ENCODE data around the gene HMGXB3.
"Not testable (repeated sequence)": the region's sequence is repeated elsewhere in the genome, so short reads cannot be mapped to it uniquely, and the experiment has no call there.

Gene HMGXB3

DNA sequence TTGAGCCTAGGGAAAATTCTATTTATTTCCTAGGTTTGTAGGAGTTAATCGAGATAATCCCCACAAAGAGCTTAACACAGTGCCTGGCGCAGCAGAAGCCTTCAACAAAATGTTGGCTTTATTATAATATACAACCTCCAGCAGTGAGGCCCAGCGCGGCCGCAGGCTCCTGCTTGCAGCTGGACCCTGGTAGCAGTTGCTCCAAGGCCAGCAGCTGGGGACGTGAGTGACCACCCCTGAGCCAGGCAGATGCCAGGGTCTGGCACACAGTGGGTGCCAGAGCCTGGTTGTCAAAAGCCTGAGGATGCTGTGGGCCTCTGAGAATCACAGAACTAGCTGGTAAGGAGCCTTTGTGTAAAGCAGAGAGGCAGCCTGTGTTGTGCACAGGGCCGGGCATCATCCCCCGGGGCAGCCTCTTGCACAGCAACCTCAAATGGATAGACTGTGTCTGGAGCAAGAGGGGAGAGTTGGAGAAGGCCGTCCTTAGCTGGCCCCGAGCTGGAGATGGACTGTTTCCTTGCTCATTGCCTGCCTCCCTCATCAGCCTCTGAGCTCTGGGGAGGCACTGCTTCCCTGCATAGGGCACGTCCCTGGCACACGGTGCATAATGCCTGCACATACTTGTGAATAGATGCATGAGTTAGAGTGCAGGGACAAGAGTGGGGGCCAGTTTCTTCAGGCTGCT is 68.6 kb downstream of the HMGXB3 start:
- DNase-seq = no peak

DNA sequence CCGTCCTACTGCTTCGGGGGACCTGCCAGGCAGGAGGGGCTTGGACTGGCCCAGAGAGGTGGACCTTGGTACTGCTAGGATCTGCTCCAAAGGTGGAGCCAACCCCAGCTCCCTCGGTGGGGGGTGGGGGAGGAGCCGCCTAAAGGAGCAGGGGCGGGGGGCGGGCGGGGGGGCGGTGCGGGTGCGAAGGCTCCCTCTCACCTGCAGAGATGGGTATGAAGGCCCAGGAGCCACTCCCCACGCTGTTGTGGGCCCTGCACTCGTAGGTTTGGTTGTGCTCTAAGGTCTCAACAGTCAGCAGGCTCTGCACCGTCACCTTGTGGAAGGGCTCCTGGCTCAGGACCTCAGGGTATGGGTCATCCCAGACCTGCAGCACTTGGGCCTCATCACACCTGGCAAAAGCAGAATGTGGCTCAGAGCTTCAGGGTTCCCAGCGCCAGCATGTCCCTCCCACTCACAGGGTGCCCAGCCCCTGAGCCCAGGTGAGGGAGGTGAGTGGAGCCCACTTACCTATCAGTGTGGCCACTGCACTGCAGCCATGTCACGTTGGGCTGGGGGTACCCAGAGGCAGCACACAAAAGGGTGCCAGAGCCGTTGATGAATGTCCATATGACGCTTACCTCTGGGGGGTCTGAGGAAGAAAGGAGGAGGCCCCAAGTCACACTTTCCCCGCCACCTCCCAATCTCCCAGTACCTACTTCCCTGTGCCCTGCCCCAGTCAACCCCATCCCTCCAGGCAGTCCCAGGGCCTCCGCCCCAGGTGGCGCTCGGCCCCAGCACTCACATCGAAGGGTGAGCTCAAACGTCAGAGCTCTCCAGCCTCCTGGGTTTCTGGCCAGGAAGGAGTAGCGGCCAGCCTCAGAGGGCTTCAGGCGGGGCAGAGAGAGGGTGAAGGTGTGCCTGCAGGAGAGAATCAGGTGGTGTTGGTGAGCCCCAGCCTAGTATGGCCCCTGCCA is 69.4 kb downstream of the HMGXB3 start:
- DNase-seq = no peak

DNA sequence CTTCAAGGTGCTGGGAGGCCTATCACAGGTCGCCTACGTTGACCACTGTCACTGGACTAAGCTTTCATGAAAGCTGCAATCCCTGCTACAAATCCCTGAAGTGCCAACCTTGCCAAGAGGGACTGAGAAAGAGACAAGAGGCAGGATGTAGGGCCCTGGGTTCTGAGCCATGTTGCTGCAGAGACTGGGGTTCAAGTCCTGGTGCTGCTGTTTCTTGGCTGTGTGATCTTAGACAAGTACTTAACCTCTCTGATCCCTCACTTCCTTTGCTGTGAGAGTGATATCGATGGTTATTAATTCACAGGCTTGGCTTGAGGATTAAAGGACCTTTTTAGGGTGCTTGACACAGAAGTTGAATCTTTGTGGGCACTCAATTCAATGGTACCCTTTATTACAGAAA is 70.3 kb downstream of the HMGXB3 start:
- DNase-seq = no peak

DNA sequence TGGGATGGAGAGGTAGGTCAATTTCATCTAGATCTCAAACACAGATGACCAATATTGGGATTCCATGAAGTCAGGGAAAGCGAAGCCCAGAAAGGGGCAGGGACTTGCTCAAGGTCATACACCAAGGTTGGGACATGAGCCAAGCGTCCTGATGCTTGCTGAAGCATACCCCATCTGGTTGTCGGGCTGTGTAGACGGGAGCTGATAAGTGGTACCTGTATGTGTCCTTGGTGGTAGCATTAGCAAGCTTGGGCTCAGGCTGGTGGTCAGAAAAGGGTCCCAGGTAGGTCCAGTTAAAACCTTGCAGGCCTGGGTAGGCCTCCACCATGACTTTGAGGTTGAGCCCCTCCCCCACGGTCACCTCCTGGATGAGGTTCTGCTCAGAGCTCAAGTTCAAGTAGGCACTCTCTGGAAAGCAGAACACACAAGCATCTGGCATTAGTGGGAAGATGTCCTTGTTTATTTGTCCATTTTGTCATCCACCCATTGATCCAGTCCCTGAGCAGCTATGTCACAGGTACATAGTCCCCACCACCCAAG is 72.6 kb downstream of the HMGXB3 start:
- DNase-seq = no peak

DNA sequence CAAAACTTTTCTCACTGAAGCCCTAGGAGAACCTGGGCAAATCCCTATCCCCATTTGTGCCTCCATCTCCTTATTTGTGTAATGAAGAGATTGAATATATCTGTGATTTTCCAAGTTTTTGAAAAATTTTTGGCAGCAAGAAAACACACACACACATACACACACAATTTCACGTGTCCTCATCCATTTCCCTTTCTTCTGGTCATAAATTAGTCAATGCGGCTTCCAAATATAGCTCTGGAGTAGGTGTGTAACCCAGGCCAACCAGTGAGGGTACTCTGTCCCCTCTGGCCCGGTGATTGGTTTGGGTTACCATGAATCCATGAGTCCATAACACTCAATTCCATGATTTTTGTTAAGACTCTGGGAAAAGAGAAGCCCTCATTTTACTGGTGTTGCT is 73.1 kb downstream of the HMGXB3 start:
- no peak for DNase-seq

DNA sequence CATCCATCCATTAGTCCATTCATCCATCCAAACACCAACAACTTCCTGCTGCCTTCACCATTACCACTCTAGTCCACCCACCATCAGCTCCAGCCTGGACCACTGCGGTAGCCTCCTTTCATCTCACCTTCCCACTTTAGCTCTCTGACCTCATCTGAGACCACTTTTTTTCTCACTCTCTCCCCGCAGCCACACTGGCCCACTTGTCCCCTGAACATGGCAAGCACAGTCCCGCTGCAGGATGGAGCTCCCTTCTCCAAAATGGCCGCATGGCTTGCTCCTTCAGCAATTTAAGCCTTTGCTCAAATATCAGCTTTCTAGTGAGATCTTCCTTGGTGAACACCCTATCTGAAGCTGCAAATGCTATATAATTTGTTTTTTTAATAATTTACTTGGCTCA is 74.7 kb downstream of the HMGXB3 start:
- no peak for DNase-seq

DNA sequence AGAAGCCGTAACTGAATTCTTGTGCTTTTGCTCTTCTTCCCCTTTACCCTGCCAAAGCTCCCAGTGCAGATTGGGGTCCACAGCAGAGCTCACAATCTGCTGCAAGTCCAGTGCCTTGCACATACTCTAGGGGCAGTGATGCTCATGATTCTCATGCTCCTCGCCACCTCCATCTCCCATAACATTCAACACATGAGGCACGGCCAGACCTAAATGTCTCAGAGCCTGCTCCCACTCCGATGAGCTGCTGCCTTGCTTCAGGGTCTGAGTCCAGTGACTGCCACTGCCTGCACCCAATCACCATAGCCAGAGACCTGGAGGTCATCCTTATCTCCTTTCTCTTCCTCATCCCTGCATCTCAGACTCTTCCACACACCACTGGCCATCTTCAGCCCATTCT is 75.3 kb downstream of the HMGXB3 start:
- DNase-seq = no peak

DNA sequence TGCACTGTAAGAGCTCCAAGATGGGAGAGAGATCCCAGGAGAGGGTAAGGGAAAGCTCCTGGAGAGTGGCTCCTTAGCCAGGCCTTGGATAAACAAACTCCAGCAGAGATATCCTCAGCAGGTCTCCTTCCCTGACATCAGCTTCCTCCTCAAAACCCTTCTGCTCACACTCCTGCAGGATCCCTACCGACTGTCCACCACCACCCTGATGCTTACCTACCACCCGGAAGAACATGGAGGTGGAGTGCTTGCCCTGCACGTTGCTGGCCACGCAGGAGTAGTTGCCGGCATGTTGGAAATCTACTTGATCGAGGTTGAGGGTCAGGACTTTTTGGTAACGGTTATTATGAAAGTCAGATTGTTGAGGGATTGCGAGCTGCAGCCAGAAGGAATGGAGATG is 76.5 kb downstream of the HMGXB3 start:
- no peak for DNase-seq

DNA sequence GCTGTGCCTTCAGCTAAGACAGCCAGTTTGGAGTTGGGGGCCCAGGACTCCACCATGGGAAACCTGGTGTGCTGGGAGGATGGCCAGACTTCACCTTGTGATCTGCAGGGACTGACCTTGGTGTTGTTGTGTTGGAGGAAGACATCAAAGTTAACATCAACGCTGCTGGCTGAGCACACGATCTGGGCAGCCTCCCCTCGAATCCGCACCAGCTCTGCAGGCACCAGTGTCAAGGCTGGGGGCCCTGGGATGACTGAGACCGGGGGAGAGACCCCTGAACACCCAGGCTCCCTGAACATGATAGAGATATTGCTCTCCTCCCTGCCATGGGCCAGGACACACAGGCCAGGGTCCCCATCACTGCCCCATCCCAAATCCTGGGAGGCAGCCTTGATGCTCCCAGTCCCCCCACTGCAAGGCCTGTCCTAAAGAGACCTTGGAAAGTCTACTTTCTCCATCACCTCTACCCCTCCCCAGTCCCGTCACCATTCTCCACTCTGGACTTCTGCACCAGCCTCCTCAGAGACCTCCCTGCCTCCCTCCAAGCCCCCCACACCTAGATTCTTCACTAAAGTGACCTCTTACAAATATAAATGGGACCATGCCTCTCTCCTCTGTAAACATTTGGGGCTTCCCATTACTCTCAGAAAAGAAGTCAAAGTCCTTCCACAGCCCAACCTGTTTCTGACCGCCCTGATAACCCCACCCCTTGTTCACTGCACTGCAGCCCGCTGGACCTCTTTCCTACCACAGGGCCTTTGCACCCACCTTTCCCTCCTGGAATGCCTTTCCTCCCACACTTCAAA is 77.7 kb downstream of the HMGXB3 start:
- DNase-seq = no peak

DNA sequence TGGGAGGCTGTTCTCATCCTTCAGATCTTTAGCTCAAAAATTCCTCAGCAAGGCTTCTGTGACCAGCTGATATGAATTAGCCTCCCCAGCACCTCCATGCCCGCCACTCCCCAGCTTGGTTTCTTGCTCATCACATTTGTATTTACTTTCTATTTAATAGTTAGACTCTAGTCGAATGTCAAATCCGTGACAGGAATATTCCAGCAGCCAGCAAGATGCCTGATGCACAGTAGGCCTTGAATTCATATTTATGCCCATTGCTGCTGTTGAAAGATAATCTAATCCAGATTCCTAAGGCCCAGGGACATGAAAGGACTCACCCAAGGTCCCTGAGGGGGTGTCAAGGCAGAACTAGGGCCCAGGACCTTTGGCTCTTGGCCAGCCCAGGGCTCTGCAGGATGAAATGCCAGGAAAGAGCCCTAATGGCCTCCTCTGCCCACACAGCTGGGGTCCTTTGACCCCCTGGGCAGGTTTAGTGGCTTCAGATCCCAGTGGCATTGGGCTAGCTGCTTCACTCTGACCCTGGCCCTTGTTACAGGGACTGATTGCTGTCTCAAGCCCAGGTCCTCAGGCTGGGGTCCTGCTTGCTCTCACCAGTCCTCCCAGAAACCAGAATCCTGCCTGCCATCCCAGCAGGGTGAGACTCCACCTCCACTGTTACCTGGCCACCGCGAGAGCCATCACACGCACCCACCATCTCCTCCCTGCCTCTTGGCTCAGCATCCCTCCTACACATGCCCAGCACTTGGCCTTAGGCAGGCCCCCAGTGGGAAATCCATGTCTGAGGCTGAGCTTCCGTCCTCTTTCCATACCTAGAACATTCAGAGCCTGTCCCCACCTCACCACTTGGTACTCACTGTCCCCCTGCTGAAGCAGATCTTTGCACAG is 78.5 kb downstream of the HMGXB3 start:
- no peak for DNase-seq

DNA sequence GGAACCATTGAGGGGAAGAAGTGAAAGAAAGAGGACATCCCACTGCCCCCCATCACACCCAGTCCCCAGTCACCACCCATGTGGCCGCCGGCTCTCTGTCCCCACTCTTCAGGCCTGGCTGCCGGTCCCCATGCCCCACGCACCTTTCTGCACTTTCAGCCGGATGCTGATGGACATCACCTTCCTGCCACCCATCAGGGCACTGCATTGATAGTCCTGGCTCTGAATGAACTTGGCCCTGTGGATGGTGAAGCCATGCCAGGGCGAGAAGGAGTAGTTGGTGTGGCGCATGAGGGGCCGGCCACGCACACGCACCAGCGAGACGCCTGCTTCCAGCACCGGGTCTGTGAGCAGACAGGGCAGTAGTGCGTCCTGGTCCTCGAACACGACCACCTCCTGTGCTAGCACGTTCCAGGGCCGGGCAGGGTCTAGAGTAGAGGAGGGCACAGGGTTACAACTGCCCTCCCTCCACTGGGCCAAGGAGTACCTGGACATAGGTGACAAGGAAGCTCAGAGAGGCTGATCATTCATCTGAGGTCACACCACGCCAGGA is 79.4 kb downstream of the HMGXB3 start:
- DNase-seq = no peak

DNA sequence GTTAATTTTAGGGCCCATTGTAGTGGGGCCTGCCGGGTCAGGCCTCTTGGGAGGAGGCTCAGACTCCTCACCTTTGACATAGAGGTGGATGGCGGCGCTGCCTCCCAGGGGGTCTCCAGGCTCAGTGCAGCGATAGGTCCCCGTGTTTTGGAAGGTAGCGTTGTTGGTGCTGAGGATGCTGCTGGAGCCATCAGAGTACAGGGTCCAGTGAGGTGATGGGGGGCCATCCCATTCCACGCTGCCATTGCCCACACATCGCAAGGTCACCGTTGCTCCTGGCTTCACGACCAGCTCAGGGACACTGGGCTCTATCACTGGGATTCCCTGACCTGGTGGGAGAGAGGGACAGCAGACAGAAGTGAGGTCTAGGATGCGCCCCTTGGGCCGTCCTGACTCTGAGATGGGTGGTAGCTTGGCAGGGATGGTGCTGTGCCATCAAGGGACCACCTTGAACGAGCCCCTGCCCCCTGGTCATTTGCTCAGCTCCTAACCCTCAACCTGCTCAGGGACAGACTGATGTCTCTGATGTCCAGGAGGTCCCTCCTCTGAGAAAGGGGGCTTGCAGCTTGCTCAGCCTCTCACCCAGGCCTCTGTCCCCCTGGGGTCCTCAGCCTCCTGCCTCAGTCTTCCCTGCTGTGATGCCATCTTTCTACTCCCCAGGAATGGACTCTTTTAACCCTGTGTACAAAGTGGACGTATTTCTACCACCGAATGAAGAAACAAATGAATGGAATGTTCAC is 80.3 kb downstream of the HMGXB3 start:
- no peak for DNase-seq

DNA sequence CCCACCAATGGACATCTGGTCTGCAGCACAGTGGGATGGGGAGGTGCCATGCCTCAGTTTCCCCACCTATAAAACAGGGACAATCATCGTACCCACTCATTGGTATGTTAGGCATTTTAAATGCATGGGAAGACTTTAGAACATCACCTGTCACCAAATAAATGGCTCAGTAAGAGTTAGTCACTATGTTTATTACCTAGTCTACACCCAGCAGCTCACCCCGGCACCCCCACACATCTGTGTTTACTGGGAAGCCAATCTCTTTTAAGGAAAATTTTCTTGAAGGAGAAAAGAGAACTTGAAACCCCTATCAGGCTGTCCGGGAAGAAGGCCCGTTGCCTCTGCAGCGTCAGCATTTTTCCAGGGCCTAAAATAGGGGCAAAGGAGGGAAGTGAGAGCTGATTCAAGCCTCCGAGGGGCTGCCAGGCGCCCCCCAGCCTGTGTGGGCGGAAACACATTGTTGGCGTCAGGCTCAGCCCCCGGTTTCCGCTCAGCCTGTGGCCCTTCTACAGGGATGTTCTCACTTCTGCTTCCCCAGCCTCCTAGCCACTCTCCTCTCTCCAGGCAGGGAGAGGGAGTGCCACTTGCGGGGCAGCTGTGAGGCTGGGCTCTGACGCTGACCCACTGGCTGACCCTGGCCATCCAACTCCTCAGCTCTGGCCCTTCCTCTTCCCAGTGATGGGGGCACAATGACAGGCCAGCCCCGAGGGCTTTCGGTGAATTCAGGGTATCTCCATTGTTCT is 81.2 kb downstream of the HMGXB3 start:
- DNase-seq = no peak

DNA sequence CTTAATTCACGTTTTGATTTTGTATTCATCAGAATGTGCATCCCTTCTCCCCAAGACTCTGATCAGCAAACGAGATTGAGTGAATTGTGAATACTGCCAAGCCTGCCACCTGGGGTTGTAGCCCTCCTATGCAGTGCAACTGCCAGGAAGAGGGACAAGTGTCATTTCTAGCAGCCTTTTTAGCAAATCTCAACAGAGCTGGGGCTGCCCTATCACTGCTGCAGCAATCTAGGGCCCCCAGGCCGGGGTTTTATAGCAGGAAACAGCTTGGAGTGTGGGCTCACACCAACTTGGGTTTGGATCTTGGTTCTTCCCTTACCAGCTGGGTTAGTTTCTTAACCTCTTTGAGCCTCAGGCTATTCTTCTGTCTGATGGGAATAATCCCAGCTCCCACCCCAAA is 81.8 kb downstream of the HMGXB3 start:
- no peak for DNase-seq

DNA sequence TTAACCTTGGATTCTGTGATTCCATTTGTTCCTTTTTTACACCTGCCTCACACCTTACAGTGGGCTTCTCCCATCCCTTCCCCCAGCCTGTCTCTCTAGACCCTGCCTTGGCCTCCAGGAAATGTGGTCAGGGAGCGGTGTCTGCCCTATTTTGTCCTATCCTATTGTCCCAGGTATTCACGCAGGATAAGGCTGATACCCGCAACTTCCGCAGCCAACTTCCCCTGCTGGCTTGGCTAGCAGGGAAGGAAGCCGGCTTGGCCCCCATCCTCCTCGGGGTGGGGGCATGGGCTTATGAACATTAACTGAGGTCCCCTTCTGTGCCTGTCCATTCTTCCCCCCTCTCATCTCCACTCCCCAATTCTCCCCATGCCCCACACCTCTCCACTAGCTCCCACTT is 82.3 kb downstream of the HMGXB3 start:
- DNase-seq = no peak

DNA sequence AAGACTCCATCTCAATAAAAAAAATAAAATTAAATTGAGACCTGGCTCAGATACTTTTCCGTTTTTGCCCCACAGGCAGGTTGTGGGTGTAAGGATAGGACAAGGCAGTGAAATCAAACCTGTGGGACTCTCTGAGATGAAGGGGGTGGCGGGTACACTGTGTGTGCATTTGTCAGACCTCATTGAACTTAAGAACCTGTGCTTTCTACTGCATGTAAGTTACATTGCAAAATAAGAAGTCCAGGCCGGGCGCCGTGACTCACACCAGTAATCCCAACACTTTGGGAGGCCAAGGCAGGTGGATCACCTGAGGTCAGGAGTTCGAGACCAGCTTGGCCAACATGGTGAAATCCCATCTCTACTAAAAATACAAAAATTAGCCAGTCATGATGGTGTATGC is 84.2 kb downstream of the HMGXB3 start:
- not testable (repeated sequence) for DNase-seq

DNA sequence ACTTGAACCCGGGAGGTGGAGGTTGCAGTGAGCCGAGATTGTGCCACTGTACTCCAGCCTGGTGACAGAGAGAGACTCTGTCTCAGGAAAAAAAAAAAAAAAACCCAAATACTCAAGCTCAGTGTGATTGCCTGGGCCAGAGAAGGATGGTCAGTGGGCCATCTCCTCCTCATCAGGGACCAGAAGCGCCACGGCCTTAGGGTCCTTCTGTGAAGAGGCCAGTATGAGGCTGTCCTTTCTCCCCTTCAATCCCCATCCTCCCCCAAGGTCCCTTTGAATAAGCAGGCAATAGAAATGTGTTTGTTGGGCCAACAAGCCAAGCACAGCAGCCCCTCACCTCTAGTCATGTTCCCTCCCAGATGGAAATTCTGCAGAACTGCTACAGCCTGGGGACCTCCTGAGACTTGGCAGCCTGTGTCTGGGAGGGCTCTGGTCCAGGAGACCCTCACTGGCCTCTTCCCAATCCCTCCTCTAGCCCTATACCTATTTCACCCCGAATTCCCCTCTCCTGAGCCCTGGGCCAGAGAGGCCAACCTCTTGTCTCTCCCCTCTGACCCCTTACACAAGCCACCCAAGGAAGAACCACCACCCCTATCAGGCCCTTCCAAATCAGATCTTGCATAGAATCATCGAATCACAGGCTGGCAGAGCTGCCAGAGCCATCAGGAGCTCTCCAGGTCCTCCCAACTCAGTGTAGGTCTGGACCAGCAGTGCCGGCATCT is 84.8 kb downstream of the HMGXB3 start:
- DNase-seq = no peak

DNA sequence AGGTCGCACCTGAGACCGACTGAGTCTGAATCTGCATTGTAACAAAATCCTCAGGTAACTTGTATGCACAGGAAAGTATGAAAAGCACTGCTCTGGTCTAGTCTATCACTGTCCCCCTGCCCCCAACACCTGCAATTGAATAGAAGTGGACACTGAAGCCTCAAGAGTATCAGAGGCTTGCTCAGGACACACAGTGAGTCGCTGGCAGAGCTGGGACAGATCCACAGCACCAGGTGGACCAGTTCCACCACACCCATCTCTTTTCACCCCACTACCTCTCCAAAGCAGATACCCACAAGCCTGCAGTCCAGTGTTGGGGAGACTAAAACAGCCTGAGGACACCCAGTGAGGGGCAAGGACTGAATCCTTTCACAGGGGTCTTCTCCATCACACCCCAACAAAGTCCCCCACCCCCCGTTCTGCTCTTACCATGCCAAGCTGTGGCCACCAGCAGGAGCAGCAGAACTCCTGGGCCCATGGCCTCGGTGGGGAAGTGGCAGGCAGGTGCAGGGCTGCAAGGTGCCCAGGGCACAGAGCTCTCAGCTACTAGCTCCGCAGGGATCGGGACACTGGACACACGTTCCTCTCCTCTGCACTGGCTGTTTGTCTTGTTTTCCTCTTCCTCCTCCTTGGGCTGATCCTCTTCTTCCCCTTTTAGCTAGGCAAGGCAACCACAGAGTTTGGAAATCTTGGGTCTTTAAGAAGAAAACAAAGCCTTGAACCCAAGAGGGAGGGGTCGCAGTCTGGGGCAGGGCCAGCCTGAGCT is 85.6 kb downstream of the HMGXB3 start, which contains the start of gene CSF1R:
Gene CSF1R (minus strand): TSS at position 605 of the 766 bp plus-strand sequence. CDS start 127 bp downstream, at position 478.
- DNase-seq = no peak
